Skeletal muscle tissue (tissue), 4 donors: Measurements from ENCODE around the gene GNA14. TPM values are rescaled to one million over a fixed set of nuclear protein-coding genes. Genes with fewer than 3 reads are reported as not detected.
"Not testable (repeated sequence)": the region's sequence is repeated elsewhere in the genome, so short reads cannot be mapped to it uniquely, and the experiment has no call there.

Experiments used
- H3K27ac ChIP-seq: one replicate; pipeline ENCODE4 v1.7.0; 2013; ENCODE audit warnings: mild to moderate bottlenecking, low read depth, low read length, inconsistent platforms
- H3K27me3 ChIP-seq, 3 donors: one replicate each; pipeline ENCODE4 v1.7.0; 2013; ENCODE audit warnings: low read length in 3 of 3; ENCODE audit not compliant: control insufficient read depth in 3 of 3, insufficient read depth in 3 of 3
- H3K36me3 ChIP-seq, 3 donors: one replicate each; pipeline ENCODE4 v1.7.0; 2013; ENCODE audit warnings: low read length in 3 of 3; ENCODE audit not compliant: control insufficient read depth in 3 of 3, insufficient read depth in 3 of 3
- H3K4me1 ChIP-seq, 3 donors: one replicate each; pipeline ENCODE4 v1.7.0; 2013; ENCODE audit warnings: low read length in 3 of 3, mild to moderate bottlenecking in 3 of 3; ENCODE audit not compliant: control insufficient read depth in 3 of 3, insufficient read depth in 3 of 3
- H3K4me3 ChIP-seq, 3 donors: one replicate each; pipeline ENCODE4 v1.7.0; 2013; ENCODE audit warnings: low read length in 3 of 3
- H3K9ac ChIP-seq, 3 donors: one replicate each; pipeline ENCODE4 v1.7.0; 2013; ENCODE audit warnings: low read length in 3 of 3, mild to moderate bottlenecking in 3 of 3, moderate library complexity in 2 of 3, low read depth in 1 of 3
- H3K9me3 ChIP-seq, 3 donors: one replicate each; pipeline ENCODE4 v1.7.0; 2013; ENCODE audit warnings: low read length in 3 of 3; ENCODE audit not compliant: control insufficient read depth in 3 of 3
- total RNA-seq: library from RNA; depleted of rRNA; stranded (reverse); fragments of >200 nt; gene quantifications from one replicate; pipeline ENCODE4 v1.2.3, GENCODE V29; 2014
- donor health status: Osteomylitis.

GNA14 gene
- total RNA-seq, 1 donor from 2014 or later: 3.7 TPM

DNA sequence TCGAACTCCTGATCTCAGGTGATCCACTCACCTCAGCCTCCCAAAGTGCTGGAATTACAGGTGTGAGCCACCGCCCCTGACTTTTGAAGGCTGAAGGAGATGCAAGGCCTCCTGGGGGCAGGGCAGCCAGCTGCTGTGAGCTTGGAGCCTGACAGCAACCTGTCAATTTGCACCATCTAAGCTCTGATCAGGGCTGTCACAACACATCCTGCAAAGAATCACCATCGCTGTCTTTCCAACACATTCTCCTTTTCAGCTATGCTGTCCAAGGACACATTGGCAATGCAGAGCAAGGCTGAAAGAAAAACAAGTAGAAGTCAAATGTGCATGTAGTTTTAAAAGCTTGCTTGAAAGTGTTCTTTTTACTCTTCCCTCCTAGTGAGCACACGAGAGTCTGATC lies 54.6 kb downstream of the GNA14 start:
- H3K9me3 ChIP-seq: no peaks in the 10 kb centered on the region
- H3K9ac ChIP-seq: no peak overlapping the region
- H3K27me3 ChIP-seq: no peaks in the 10 kb centered on the region
- no peak overlapping the region for H3K4me3 ChIP-seq
- no peaks in the 10 kb centered on the region for H3K36me3 ChIP-seq
- H3K4me1 ChIP-seq: peaks cover 0 to 10% (median 4%) of the 10 kb centered on the region in 3 donors
- no peak overlapping the region for H3K27ac ChIP-seq

DNA sequence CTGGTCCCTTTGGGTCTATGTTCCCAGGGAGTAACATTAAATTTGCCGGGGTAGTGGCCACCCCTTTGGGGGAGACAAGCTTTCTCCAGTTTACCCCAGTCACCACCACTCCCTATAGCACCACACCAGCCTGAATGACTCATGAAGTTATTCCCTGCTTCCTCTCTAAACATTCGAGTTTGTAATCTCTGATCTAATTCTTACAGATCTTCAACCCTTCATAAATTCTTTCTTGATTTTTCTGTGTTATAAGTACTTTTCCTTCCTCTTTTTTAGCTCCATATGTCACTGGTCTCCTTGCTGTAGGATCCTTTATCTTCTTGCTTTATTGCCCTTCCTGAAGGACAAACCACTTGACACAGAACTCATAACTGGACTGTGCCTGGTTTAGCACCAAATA lies 55.6 kb downstream of the GNA14 start:
- no peaks in the 10 kb centered on the region for H3K27me3 ChIP-seq
- no peak overlapping the region for H3K4me3 ChIP-seq
- peaks cover 0 to 15% (median 2%) of the 10 kb centered on the region in 3 donors for H3K4me1 ChIP-seq
- H3K9ac ChIP-seq: no peak overlapping the region
- no peak overlapping the region for H3K27ac ChIP-seq
- H3K9me3 ChIP-seq: no peaks in the 10 kb centered on the region
- H3K36me3 ChIP-seq: no peaks in the 10 kb centered on the region

DNA sequence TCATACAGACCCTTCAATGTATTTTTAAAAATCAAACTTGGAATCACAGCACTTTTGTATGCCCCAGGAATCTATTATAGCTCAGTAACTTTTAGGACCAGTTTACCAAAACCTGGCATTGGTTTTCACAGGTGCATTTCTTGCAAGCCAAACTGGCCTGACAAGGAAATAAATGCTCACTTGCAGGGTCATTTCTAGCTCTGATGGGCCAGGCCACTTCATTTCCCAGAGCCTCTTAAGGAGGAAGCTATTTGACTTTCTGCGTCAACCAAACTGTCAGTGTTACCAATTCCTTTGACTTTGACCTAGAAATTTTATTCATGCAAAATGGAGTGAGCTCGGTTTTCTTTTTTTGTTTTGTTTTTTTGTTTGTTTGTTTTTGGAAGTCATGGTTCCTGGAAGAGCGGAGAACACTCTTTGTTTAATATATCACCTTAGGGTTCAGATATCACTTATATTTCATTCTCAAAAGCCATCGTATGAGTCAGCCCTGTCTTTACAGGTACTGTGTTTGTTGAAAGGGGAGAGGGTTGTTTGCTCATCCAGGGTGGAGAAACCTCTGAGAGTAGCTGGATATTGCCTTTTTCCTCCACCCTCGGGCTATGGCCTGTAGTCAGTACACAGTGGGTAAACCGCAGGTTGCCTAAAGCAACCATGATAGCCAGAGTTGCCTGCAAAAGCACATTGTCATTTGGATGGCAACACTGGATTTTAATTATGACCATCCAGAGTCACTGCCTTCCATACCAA lies 58.9 kb downstream of the GNA14 start:
- no peak overlapping the region for H3K9ac ChIP-seq
- peaks cover 0 to 6% (median 0%) of the 10 kb centered on the region in 3 donors for H3K4me1 ChIP-seq
- H3K4me3 ChIP-seq: no peak overlapping the region
- no peaks in the 10 kb centered on the region for H3K27me3 ChIP-seq
- H3K9me3 ChIP-seq: no peaks in the 10 kb centered on the region
- no peaks in the 10 kb centered on the region for H3K36me3 ChIP-seq
- no peak overlapping the region for H3K27ac ChIP-seq

- H3K9ac ChIP-seq: no peak overlapping the region
- H3K27ac ChIP-seq: no peak overlapping the region
Observed at GRCh38 chr9:77588271-77588937, 59.7 kb downstream of the GNA14 start.

GRCh38 chr9:77587851-77588250 lies 60.3 kb downstream of the GNA14 start:
- peaks cover 0 to 6% (median 0%) of the 10 kb centered on the region in 3 donors for H3K4me1 ChIP-seq
- H3K36me3 ChIP-seq: no peaks in the 10 kb centered on the region
- H3K27me3 ChIP-seq: no peaks in the 10 kb centered on the region
- H3K9ac ChIP-seq: no peak overlapping the region
- no peaks in the 10 kb centered on the region for H3K9me3 ChIP-seq
- H3K27ac ChIP-seq: no peak overlapping the region
- no peak overlapping the region for H3K4me3 ChIP-seq

More at GRCh38 chr9:77588271-77588937, 59.7 kb downstream of the GNA14 start:
- Histone ChIP-seq H3K36me3 (no peaks in the 10 kb centered on the region), H3K9me3 (no peaks in the 10 kb centered on the region), H3K4me3 (no peak overlapping the region), H3K4me1 (peaks cover 0 to 6% (median 0%) of the 10 kb centered on the region in 3 donors), H3K27me3 (no peaks in the 10 kb centered on the region)

DNA sequence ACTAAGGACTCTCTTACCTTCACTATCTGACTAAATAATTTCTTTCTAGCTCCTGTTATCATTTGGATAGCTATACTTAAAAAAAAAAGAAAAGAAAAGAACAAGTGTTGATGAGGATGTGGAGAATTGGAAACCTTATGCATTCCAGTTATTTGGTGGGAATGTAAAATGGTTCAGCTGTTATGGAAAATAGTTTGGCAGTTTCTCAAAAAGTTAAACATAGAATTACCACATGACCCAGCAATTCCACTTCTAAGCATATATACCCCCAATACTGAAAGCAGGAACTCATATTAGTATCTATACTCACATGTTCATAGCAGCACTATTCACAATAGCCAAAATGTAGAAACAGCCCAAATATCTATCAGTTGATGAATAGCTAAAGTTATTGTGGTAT lies 61.1 kb downstream of the GNA14 start:
- no peak overlapping the region for H3K27ac ChIP-seq
- H3K4me3 ChIP-seq: no peak overlapping the region
- no peaks in the 10 kb centered on the region for H3K27me3 ChIP-seq
- H3K4me1 ChIP-seq: peaks cover 0 to 8% (median 0%) of the 10 kb centered on the region in 3 donors
- H3K9me3 ChIP-seq: no peaks in the 10 kb centered on the region
- no peaks in the 10 kb centered on the region for H3K36me3 ChIP-seq
- no peak overlapping the region for H3K9ac ChIP-seq

DNA sequence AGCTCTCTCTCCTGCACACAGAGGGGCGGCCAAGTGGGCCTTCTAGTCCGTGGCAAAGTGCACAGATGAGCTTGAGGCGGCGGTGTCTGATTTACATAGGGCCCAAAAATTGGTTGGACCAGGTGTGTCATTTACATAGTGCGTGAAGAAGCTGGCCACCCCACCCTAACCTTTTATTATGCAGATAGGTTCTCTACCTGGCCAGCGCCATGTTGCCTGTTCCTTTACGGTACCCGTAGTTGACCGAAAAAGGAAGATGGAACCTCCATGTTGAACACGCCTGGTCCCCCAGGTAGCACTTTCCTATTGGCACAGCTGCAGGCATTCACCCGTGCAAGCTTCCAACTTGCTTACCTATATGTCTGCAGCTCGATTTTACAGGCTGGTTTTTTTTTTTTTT lies 61.5 kb downstream of the GNA14 start:
- H3K27ac ChIP-seq: no peak overlapping the region
- peaks cover 0 to 8% (median 0%) of the 10 kb centered on the region in 3 donors for H3K4me1 ChIP-seq
- H3K9me3 ChIP-seq: no peaks in the 10 kb centered on the region
- no peaks in the 10 kb centered on the region for H3K27me3 ChIP-seq
- no peak overlapping the region for H3K4me3 ChIP-seq
- H3K9ac ChIP-seq: no peak overlapping the region
- no peaks in the 10 kb centered on the region for H3K36me3 ChIP-seq

DNA sequence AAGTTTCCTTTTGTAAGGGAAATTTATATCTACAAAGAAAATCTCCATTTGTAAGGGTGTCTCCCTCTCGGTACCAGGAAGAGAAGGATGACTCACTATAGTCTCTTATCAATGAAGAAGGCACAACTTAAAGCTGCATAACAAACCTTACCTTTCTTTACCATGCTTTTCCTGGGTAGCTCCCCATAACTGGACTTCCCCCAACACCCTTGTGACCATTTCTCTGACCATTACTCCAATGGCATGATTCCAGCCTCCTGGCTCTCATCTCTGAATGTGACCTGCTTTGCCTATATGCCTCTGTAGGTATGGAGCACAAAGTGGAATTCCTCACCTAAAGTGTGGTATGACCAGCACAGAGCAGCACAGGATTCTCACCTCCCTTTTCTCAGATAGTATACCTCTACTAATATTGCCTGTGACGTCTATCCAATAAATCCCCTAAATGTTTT lies 62.8 kb downstream of the GNA14 start:
- H3K9ac ChIP-seq: no peak overlapping the region
- H3K27ac ChIP-seq: no peak overlapping the region
- no peaks in the 10 kb centered on the region for H3K36me3 ChIP-seq
- H3K9me3 ChIP-seq: no peaks in the 10 kb centered on the region
- peaks cover 0 to 8% (median 0%) of the 10 kb centered on the region in 3 donors for H3K4me1 ChIP-seq
- no peak overlapping the region for H3K4me3 ChIP-seq
- no peaks in the 10 kb centered on the region for H3K27me3 ChIP-seq

DNA sequence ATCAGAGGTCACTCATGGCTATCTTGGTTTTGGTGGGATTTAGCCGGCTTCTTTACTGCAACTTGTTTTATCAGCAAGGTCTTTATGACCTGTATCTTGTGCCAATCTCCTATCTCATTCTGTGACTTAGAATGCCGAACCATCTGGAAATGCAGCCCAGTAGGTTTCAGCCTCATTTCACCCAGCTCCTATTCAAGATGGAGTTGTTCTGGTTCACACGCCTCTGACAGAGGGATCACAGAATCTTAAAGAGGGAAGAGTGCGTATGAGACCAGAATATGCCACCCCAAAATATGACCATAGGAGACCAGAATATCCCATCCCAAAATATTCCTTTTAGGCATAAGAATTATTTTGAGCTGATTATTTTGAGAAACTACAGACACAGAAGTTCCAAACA lies 63.2 kb downstream of the GNA14 start:
- not testable (repeated sequence) for H3K9ac ChIP-seq, H3K9me3 ChIP-seq, H3K4me1 ChIP-seq, H3K27ac ChIP-seq, H3K4me3 ChIP-seq, H3K36me3 ChIP-seq, H3K27me3 ChIP-seq

GRCh38 chr9:77582961-77583576 lies 65.1 kb downstream of the GNA14 start:
- no peaks in the 10 kb centered on the region for H3K36me3 ChIP-seq
- peak overlapping the region; percentile 51 for H3K27ac ChIP-seq
- no peak overlapping the region for H3K9ac ChIP-seq
- no peak overlapping the region for H3K4me3 ChIP-seq
- H3K4me1 ChIP-seq: peaks cover 0 to 2% (median 0%) of the 10 kb centered on the region in 3 donors
- no peaks in the 10 kb centered on the region for H3K27me3 ChIP-seq
- H3K9me3 ChIP-seq: no peaks in the 10 kb centered on the region
